HG02798 (cell line): Measurements from ENCODE around the gene SYNDIG1.

Experiments
- ATAC-seq: cut with Tn5 transposase; IDR thresholded peaks from one replicate; pipeline ENCODE4 v1.9.1; 2021; ENCODE audit warnings: mild to moderate bottlenecking; ENCODE audit not compliant: unreplicated experiment, poor library complexity

Gene SYNDIG1

GRCh38 chr20:24518515-24518914 lies 49.1 kb downstream of the SYNDIG1 start:
- ATAC-seq, result no peak

DNA sequence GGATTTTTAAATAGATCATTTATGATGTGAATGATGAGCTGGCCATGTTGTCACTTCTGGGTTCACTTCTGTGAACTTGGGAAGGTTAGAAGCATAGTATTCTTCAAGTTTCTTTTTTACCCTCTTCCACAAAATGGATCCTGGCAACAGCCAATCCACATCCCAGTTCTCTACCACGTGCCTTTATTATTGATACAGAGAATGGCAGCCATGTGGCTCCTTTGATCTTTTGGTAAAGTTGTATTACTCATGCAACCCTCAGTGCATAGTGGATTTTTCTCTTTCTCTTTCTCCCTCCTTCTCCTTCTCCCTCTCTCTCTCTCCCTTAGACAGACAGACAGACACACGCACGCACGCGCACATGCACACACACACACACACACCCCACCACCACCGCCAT lies 50.0 kb downstream of the SYNDIG1 start:
- ATAC-seq, result no peak

- no peak for ATAC-seq
Observed at GRCh38 chr20:24521032-24521431, 51.6 kb downstream of the SYNDIG1 start.

DNA sequence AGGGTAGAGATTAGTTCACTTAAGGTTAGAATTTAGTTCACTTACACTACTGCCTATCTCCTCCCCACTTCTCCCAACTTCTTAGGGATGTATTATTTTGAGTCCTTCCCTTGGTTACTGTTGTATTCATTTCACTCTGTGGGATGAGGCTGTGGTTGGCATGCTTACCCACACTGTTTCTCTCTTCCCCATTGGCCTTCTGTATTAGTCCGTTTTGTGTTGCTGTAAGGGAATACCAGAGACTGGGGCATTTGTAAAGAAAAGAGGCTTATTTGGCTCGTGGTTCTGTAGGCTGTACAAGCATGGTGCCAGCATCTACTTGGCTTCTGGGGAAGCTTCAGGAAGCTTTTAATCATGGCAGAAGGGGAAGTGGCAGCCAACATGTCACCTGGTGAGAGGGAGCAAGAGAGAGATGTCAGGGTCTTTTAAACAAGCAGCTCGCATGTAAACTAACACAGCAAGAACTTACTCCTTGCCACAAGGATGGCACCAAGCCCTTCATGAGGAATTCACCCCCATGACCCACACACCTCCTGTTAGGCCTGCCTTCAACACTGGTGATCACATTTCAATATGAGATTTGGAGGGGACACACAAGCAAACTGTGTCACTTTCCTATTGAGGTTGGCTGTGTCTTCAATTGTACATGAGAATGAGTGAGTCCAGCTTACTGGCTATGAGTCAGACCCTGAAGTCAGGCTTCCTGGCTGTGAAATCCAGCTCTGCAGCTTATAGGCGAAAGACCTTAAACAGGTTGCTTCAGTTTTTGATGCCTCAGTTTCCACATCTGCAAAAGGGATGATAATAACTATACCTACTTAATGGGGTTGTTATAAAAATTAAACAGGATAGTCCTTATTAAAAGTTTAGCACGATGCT lies 53.3 kb downstream of the SYNDIG1 start:
- ATAC-seq, result no peak

GRCh38 chr20:24523661-24524060 lies 54.2 kb downstream of the SYNDIG1 start:
- ATAC-seq, result no peak

DNA sequence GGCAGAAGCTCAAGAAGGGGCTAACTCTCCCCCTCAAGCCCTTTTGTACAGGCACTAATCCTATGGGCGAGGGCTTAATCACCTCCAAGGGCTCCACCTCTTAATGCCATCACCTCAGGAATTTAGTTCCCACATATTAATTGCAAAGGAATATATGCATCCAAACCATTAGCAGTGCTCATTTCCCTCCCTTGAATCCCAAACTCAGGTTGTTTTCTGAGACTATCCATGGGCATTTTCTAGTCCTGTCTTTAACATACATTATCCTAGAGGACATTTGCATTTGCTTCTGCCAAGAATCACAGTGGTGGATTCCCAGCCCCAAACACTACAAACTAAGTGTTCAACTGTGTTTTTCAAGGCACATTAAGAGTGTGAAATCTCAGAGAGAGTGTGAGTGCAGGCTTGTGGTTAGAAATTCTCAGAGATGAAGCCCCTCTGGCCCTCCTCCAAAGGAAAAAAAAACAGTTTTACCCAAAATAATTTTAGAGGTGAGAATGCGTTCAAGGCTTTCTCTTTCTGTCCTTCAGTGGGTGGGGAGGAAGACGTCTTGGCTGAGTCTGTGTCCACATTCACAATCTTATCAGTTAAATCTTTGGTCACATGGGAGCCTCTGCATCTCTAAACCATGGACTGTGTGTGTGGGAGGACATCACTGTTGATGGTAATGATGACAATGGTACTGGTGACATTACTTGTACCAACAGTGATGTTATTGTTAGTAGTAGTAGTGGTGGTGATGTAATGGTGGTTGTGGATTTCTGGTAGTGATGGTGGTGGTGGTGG lies 59.3 kb downstream of the SYNDIG1 start:
- no peak for ATAC-seq

- no peak for ATAC-seq
Observed at GRCh38 chr20:24529369-24529719, 59.9 kb downstream of the SYNDIG1 start.

DNA sequence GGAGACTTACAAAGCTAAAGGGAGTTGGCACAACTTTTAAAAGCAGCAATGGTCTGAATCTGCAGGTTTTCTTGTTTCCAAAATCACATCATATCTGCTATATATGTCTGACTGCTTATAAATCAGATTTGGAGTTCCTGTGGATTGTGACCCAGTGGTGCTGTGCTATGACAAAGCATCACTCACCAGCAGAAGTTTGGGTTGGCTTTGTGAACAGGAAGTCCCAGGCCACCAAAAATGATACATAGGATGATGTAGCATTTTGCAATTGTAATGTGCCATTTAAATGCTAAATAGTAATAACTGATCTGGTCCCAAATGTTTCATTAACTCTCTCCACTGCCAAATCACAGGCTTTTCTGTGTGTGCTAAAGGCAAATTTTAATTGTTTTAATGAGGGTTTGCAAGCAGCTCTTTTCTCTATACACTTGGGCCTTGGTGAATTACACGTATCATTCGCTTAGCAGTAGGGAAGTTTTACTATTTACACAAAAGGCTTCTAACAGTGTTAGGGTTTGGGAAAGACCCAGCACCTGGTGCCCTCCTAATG lies 60.8 kb downstream of the SYNDIG1 start:
- ATAC-seq, result no peak

DNA sequence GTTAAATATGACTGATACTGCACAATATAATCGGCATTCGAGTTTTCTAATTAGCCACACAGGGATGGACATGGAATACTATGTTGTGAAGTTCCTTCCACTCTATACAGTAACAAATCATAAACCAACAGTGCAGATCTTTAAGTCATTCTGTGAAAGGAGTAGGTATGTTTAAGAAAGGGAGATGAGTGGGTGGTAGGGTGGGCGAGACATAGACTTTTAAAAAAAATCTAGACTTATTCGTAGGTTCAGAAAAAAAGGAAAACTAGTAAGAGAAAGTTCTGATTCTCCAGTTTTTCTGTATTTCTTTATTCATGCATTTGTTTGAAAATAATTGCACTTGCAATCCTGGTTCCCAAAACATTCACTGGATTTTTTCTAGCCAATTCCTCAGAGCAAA lies 61.8 kb downstream of the SYNDIG1 start:
- ATAC-seq, result no peak

DNA sequence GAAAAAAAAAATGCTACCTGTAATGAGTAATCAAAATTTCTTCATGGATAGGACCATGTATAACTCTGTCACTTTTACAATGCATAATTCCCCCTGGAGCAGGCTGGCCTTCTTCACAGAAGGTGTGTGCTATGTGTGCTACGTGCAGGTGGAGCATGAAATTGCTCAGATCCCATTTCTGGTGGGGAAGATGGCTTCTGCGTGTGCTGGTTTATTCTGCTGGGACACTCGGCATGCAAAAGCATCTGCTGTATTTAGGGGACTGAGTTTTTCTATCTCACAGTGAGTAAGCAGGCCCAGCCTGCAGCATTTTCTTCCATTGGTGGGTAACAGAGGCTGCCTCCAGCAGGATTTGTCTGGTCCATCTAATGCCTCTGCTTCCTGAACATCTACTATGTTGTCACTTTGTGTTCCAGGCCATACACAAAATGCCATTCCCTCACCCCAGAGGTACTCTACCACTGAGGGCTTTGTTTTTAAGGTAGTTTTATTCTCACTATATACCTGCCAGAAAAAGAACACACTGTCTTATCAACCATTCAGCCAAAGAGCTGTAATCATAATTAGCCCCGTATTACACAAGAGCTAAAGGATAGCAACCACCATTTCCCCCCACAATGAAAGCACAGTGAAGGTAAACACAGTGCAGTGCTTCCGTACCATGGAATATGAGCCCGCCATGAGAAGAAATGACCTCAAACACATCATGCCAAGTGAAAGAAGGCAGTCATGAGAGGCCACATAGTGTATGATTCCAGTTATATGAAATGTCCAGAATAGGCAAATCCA lies 62.4 kb downstream of the SYNDIG1 start:
- no peak for ATAC-seq

GRCh38 chr20:24533449-24533848 lies 64.0 kb downstream of the SYNDIG1 start:
- ATAC-seq, result no peak

- ATAC-seq, result no peak
Observed at GRCh38 chr20:24534282-24534681, 64.9 kb downstream of the SYNDIG1 start.

DNA sequence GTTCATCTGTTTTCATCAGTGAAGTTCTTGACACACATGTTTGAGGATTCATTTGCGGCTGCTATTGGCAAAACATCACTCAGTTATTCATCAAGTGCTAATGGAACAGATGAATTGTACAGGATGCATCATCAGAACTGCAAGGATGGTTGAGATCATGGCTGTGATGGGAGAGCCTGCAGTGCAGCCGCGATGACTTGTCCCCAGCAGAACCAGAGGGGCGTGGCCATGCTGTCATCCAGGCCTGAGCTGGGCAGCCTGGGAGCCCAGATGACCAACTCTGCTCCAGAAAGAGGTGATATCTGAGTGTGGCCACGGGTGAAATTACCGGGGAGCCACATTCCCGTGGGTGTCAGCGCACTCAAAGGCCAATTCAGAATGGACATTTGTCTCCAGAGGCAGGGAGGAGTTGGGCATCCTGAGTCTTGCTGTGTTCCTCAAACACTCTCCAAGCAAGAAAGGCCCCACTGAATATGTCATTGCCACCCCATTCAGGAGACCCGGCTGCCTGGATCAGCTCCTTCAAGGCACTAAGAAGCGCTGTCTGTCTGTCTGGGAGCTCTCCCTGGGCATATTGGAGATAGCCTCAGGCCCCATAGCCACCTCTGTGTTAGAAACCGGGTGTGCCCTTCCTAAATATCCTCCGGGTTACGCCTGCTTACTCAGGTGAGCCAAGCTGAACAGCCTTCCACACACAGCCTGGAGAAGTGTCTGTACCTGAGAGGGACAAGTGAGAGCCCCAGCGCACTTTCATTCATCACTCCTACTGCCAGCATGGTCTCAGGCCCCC lies 66.7 kb downstream of the SYNDIG1 start:
- no peak for ATAC-seq

GRCh38 chr20:24537210-24537609 lies 67.8 kb downstream of the SYNDIG1 start:
- ATAC-seq, result no peak

DNA sequence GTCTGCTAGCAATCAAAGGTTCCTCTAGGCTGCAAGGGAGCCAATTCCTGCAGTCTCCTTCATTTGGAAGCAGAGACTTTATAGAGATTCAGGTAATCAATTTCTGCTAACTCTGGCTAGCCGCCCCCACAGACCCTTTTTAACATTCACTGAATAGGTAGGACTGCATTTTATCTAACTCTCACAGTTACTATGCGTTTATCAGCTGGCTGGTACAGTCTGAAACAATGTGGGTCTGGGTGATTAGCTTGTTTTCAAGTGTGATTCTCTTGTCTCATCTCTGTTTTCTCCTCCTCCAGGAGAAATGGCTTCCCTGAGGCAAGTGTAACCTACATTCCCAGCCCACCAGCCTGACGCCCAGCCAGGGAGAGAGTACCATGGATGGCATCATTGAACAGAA lies 73.3 kb downstream of the SYNDIG1 start:
- ATAC-seq, result no peak

DNA sequence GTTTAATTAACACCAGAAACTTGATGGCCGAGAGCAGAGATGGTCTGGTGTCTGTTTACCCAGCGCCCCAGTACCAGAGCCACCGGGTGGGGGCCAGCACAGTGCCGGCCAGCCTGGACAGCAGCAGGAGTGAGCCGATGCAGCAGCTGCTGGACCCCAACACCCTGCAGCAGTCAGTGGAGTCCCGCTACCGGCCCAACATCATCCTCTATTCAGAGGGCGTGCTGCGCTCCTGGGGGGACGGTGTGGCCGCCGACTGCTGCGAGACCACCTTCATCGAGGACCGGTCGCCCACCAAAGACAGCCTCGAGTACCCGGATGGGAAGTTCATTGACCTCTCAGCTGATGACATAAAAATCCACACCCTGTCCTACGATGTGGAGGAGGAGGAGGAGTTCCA lies 73.7 kb downstream of the SYNDIG1 start:
- no peak for ATAC-seq

DNA sequence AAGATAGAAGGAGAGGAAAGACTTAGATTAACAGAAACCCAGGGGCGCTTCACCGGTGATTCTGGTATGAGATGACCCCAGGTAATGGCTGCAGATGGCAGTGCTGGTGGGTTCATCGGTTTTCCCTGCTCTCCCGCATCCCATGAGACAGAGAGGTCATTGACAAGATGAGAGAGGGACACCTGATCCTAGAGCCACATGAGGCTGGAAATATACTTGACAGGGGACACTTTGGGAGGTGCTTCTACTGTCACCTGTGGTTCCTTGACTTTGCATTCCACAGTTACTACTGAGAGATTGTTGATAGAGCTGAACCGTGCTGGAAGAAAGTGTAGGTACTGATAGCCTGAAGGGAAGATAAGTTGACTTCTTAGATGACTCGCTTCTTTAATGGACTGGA lies 74.3 kb downstream of the SYNDIG1 start:
- no peak for ATAC-seq

DNA sequence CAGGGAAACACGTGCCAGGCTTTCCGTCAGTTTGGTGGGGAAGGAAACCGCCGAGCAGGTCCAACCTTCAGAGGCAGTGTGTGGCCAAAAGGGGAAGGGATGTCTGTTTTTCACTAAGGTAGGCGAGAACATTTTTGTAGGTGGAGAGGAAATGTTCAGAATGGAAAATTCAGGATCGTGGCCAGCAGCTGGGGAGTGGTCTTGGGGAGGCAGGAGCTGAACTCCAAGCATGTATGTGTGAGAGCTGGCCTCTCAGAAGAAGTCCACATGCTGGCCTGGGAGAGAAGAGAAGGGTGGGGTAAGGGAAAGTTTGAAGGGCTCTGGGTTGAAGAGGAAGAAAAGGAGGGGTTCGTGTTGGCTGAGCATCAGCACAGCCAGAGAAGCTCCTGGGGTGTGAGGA lies 74.9 kb downstream of the SYNDIG1 start:
- no peak for ATAC-seq

- no peak for ATAC-seq
Observed at GRCh38 chr20:24545168-24545567, 75.7 kb downstream of the SYNDIG1 start.
